Measurements from ENCODE around the gene ARHGAP24.

DNA sequence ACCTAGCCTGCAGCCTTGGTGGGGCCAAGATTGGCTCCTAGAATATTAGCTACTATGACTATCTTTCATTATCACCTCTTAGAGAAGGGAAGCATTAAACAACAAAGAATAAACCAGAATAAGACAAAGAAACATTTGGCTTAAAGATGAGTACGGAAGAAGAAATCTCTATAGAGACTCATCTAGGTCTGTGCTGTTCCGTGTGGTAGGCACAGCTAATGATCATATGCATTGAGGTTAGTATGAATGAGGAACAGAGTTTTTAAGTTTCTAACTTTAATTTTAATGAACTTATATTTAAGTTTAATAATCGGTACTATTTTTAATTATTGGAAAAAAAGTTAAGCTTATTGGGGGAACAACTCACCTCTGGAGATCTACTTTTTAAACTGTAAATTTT is 24.6 kb downstream of the ARHGAP24 start:
- TF ChIP-seq, protein P1, sequence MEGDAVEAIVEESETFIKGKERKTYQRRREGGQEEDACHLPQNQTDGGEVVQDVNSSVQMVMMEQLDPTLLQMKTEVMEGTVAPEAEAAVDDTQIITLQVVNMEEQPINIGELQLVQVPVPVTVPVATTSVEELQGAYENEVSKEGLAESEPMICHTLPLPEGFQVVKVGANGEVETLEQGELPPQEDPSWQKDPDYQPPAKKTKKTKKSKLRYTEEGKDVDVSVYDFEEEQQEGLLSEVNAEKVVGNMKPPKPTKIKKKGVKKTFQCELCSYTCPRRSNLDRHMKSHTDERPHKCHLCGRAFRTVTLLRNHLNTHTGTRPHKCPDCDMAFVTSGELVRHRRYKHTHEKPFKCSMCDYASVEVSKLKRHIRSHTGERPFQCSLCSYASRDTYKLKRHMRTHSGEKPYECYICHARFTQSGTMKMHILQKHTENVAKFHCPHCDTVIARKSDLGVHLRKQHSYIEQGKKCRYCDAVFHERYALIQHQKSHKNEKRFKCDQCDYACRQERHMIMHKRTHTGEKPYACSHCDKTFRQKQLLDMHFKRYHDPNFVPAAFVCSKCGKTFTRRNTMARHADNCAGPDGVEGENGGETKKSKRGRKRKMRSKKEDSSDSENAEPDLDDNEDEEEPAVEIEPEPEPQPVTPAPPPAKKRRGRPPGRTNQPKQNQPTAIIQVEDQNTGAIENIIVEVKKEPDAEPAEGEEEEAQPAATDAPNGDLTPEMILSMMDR (IDR thresholded peaks at IDR 0.05; ENCODE audit: low read length): no peak
- no peak for TF ChIP-seq EZH2 (optimal IDR thresholded peaks at IDR 0.05; ENCODE audit: low read depth, low read length)

Data from MM.1S (cell line).